ENCODE data around the gene MBD1. TPM values are rescaled to one million over a fixed set of nuclear protein-coding genes. Genes with fewer than 3 reads are reported as not detected.

The MBD1 gene
- polyA plus RNA-seq, 1 of the 3 experiments (the other 2 are of a cell fraction) = 72.3 TPM

- no peaks in the 10 kb centered on the region for H3K9me2 ChIP-seq
- no peaks in the 10 kb centered on the region for H3K79me2 ChIP-seq (ENCODE audit: insufficient read depth)
- no peak for DNase-seq
- no peak overlapping the region for H3K4me3 ChIP-seq (ENCODE audit: low read depth in 2 of 2, low read length in 1 of 2)
- POLR2A ChIA-PET = no interaction called here
- no peaks in the 10 kb centered on the region for H3K27me3 ChIP-seq (ENCODE audit: insufficient read depth)
- H3F3A ChIP-seq (replicated peaks; ENCODE audit: insufficient read depth) = no peaks in the 10 kb centered on the region
- CTCF ChIA-PET = interaction anchor here (2.3 kb wide), 1 partner anchor 29 kb away, joined by 12 read pairs; no protein-coding TSS in a partner anchor
- no peak overlapping the region for H2AFZ ChIP-seq (ENCODE audit: low read depth)
- no peaks in the 10 kb centered on the region for H3K36me3 ChIP-seq (replicated peaks in 1 of 2; ENCODE audit: control insufficient read depth in 1 of 2, insufficient read depth in 2 of 2, low read length in 1 of 2)
- H3K27ac ChIP-seq (ENCODE audit: low read depth in 2 of 2, low read length in 1 of 2) = no peak overlapping the region
- no peaks in the 10 kb centered on the region for H3K9me3 ChIP-seq
- WGBS (ENCODE audit: low lambda C conversion rate) = 35% methylated on average over 3 of the region's 3 CpGs
- no peaks in the 10 kb centered on the region for H3K4me1 ChIP-seq (ENCODE audit: control insufficient read depth in 1 of 2, insufficient read depth in 2 of 2, low read depth in 1 of 2, low read length in 1 of 2)
- H3K4me2 ChIP-seq = no peak overlapping the region
- no peak for TF ChIP-seq GABPA (IDR thresholded peaks at IDR 0.05; ENCODE audit: low read depth)
- no peak for TF ChIP-seq YY1 (IDR thresholded peaks at IDR 0.05; ENCODE audit: low read depth)
- TF ChIP-seq ZBTB33 (IDR thresholded peaks at IDR 0.05; ENCODE audit: borderline replicate concordance, low read depth) = no peak
- TF ChIP-seq RXRA (IDR thresholded peaks at IDR 0.05; ENCODE audit: borderline replicate concordance, low read depth) = no peak
- no peak for TF ChIP-seq GATA2 (CRISPR knock-in tag; IDR thresholded peaks at IDR 0.05)
- TF ChIP-seq EZH2phosphoT487 (IDR thresholded peaks at IDR 0.05; ENCODE audit: borderline replicate concordance, low read depth) = no peak
- no peak for TF ChIP-seq RAD21 (IDR thresholded peaks at IDR 0.05; ENCODE audit: low read length)
- no peak for TF ChIP-seq FOXM1 (IDR thresholded peaks at IDR 0.05; ENCODE audit: low read depth)
- no peak for TF ChIP-seq REST (IDR thresholded peaks at IDR 0.05; ENCODE audit: low read depth, low read length)
- no peak for TF ChIP-seq NRF1 (IDR thresholded peaks at IDR 0.05; ENCODE audit: low read depth, low read length)
- TF ChIP-seq USF2 (IDR thresholded peaks at IDR 0.05; ENCODE audit: borderline replicate concordance, low read depth, low read length) = no peak
- no peak for TF ChIP-seq SMC3 (IDR thresholded peaks at IDR 0.05; ENCODE audit: low read depth, low read length)
- no peak for TF ChIP-seq TCF12 (IDR thresholded peaks at IDR 0.05)
- no peak for TF ChIP-seq PBX3 (IDR thresholded peaks at IDR 0.05)
- no peak for TF ChIP-seq RCOR1 (IDR thresholded peaks at IDR 0.05; ENCODE audit: low read length)
- no peaks in the 10 kb centered on the region for H4K20me1 ChIP-seq (ENCODE audit: insufficient read depth)
- no peak overlapping the region for H3K9ac ChIP-seq
These were observed 46.7 kb upstream of the MBD1 start for GRCh38 chr18:50327983-50328382.

Measured in SK-N-SH (cell line).